HG02623 (cell line): ENCODE results near the gene SDR42E2.
"Not testable (repeated sequence)": the region's sequence is repeated elsewhere in the genome, so short reads cannot be mapped to it uniquely, and the experiment has no call there.

Experiments used
- ATAC-seq: cut with Tn5 transposase; IDR thresholded peaks from one replicate; pipeline ENCODE4 v1.9.1; 2021; ENCODE audit warnings: moderate library complexity; ENCODE audit not compliant: unreplicated experiment

The SDR42E2 gene

DNA sequence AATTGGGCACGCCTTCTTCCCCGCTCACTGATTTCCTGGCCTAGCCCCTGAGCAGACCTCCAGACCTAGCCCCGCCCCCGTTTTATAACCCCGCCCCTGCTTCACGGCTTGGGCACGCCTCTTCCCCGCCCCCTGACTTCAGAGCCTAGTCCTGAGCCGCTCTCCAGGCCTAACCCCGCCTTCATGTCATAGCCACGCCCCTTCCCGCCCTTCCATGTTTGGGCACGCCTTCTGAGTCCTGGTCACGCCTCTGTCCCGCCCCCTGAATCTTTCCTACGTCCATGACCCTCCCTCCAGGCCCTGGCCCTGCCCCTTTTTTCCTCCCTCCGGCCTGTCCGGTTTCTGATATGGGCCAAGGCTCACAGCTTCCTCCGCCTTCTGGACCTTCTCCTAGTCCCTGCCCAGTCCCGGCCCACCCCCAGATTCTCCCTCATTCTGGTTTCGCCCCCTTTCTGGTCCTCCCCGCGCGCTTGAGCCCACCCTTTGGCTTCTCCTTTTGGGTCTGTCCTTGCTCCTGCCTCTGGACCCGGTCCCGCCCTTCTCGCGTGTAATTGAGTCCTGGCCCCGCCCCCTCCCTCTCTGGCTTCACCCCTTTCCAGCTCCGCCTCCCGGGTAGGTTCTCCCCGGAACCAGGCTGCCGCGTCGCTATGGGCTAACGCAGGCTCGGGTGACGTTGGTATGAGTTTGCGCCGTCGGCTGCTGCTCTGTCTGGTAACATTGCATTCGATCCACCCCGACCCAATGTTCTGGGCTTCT lies 28.6 kb downstream of the SDR42E2 start:
- peak; percentile 35 for ATAC-seq

- no peak for ATAC-seq
These were observed 29.4 kb downstream of the SDR42E2 start for GRCh38 chr16:22191532-22192260.

DNA sequence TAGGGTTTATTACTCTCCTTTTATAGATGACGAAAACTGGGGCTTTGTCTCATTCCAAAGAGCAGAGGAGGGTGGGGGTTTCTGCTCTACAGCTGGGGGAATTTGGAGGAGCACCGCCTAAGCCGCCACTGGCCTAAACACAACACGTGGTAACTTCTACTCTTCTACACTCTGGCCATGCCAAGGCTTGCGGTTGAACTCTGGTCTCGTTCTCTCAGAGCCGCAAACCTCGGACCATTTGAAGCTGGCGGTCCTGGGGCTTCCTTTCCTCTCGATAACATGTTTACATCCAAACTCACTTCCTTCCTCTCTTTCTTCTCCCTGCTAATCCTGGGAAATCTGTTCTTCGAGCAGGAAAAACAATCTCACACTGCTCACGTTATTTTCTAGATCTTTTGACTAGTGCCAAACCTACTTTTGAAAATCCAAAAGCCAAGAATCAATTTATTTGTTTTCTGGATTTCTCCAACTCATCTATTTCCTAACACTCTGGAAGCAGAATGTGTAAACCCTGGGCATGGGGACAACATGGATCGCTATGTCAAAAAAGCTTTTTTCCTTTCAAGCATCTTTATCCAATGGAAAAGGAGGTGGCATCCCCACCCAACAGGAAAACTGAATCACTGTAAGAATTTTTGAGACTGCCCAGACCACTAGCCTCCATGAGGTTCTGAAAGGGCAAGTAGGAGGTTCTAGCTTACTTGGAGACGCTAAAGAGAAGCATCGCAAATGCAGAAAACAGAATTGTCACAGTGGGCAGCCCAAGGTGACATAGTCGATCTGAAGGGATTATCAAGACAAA lies 30.2 kb downstream of the SDR42E2 start:
- ATAC-seq = no peak

GRCh38 chr16:22193063-22193411 lies 30.7 kb downstream of the SDR42E2 start:
- ATAC-seq = no peak

DNA sequence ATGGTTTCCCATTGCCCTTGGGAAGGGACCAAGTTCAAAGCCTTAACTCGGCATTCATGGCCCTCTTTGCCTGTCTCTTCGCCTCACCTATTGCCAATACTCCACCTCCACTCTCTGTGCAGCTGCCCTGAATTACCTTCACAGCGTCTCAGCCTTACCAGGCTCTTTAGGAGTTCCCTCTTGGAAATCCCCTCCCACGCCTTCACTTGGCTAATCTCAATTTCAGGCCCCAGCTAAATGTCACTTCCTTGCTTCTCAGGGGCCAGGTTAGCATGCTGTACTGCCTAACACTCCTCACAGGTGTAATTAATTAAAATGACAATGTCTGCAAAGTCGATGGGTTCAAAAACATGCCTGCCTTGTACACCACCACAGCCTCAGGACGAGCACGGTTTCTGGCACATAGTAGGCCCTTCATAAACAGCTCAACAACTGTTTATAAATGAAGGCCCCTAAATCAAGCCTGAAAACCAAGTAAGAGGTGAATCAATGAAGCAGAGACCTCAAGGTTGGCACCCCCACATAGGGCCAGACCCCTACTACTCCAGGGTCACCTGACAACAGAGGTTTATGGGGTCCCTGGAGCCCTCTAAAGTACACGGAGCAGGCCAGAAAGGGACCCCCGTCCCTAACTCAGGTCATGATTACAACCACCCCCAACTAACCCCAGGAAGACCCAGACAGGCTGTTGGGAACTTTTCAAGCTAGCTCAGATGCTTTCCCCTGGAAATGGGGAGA lies 32.6 kb downstream of the SDR42E2 start:
- no peak for ATAC-seq

GRCh38 chr16:22195445-22195694 lies 33.1 kb downstream of the SDR42E2 start:
- ATAC-seq = no peak

- ATAC-seq = peak; percentile 20
These were observed 33.6 kb downstream of the SDR42E2 start for GRCh38 chr16:22195695-22196558.

GRCh38 chr16:22196559-22197168 lies 34.4 kb downstream of the SDR42E2 start:
- not testable (repeated sequence) for ATAC-seq

DNA sequence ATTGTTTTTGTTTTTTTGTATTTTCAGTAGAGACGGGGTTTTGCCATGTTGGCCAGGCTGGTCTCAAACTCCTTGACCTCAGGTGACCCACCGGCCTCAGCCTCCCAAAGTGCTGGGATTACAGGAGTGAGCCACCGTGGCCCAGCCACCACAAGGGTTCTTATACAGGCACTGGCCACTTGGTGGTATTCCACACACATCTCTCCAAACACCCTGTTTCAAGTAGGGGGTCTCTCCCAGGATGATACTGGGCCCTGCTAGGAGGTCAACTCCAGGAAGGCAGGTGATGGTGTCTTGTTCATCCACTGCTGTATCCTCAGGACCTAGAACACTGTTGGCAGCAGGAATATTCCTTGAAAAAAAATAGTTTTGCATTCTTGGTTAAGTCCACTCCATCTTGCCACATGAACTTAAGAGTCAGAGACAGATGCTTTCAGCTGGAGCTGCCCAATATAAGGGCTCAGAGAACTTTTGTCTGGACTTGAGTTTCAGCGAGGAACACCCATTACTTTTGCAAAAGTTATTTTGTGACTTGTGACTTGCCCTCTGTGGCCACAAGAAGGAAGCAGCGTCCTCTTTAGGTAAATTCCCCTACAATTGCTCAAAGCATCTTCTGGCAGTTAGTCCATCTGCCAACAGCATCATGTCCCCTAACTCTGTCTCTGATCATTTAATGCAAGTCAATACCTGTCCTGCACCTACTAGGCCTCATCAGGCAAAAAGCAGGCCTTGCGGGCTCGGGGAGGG lies 36.4 kb downstream of the SDR42E2 start:
- no peak for ATAC-seq

DNA sequence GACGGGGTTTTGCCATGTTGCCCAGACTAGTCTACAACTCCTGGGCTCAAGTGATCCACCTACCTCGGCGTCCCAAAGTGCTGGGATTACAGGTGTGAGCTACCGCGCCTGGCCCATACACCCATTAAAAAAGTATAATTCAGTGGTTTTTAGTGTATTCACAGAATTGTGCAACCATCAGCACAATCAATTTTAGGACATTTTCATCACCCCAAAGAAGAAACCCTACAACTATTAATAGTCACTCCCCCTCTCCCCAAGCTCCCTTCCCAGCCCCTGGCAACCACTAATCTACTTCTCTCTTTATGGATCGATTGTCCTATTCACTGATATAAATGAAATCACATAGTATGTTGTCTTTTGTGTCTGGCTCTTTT lies 39.9 kb downstream of the SDR42E2 start:
- no peak for ATAC-seq

DNA sequence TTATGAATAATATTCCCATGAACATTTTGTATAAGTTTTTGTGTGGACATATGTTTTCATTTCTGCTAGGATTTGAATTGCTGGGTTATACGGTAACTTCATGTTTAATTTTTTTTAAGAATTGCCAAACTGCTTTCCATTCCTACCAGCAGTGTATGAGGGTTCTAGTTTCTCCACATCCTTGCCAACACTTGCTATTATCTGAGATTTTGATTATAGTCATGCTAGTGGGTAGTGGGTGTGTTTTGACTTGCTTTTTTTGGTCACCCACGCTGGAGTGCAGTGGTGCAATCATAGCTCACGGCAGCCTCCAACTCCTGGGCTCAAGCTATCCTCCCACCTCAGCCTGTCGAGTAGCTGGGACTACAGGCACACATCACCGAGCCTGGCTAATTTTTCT lies 40.8 kb downstream of the SDR42E2 start:
- no peak for ATAC-seq

DNA sequence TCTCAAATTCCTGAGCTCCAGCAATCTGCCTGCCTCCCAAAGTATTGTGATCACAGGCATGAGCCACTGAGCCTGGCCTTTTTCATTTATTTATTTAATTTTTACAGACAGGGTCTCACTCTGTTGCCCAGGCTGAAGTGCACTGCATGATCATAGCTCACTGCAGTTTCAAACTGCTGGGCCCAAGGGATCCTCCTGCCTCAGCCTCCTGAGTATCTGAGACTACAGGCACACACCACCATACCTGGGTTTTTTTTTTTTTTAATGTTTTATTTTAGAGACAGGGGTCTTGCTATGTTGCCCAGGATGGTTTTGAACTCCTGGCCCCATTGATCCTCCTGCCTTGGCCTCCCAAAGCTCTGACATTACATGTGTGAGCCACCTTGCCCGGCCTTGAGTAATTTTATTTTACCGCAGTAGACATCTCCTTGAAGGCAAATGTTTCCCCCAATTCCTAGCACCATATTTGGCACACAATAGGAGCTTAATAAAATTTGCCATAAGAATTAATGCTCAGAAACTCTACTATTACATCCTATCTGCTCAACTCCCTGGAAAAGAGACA lies 41.9 kb downstream of the SDR42E2 start:
- no peak for ATAC-seq

DNA sequence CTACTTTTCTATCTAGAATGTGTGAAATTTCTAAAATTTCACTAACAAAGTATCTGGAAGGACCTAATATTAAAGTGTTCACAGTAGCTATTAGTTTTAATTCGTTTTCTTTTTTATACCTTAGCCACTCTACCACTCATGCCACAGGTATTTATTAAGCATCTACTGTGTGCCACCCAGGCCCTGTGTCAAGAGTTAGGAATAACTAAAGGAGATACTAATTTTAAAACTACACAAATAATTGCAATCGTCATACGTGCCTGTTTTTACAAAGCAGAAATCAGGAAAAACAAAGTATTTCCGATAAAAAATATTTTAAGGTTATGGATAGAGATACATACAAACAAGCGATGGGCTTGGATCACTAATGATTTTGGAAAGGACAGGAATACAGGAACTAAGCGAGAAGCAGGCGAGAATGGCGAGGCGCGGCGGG lies 43.3 kb downstream of the SDR42E2 start:
- ATAC-seq = no peak

DNA sequence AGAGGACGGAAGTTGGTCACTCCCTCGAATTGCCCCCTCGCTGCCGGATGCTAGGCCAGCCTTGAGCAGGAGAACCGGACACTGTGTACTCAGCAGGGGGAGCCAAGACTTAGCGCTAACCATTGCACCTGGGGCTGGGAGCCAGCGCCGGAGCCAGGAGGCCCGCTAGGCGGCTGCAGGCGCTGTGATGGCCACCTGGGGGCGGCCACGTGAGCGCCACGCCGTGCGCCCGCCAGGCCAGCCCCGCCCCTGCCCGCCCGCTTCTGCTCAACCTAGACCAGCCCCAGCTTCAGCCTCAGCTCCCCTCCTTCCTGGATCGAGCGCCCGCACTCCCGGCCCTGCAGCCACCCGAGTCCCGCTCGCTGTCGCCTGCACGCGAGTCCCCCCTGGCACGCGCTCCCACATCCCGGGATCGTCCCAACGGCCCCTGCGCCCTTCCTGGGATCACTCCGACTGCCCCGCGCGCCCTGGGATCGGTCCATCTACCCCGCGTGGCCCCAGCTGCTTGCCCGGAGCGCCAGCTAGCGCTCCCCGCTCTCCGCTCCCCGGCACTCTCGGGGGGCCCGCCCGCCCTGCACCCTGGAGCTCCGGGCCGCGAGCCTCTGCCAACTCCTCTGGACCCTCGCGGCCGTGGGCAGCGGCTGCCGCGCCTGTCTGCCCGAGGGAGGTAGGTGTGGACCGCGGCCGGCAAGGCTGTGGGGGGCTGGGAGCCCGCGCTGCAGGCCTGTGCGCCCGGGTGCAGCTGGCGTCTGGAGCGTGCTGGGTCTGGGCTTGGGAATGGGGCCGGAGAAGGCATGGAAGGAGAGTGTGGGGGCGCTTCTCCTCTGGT lies 43.9 kb downstream of the SDR42E2 start, which contains the start of gene EEF2K:
Gene EEF2K (plus strand): TSS at position 266 of the 829 bp plus-strand sequence. CDS start 19,452 bp downstream, outside the sequence.
- peak; percentile 79 for ATAC-seq

GRCh38 chr16:22206842-22207714 lies 44.8 kb downstream of the SDR42E2 start:
- peak; percentile 44 for ATAC-seq

DNA sequence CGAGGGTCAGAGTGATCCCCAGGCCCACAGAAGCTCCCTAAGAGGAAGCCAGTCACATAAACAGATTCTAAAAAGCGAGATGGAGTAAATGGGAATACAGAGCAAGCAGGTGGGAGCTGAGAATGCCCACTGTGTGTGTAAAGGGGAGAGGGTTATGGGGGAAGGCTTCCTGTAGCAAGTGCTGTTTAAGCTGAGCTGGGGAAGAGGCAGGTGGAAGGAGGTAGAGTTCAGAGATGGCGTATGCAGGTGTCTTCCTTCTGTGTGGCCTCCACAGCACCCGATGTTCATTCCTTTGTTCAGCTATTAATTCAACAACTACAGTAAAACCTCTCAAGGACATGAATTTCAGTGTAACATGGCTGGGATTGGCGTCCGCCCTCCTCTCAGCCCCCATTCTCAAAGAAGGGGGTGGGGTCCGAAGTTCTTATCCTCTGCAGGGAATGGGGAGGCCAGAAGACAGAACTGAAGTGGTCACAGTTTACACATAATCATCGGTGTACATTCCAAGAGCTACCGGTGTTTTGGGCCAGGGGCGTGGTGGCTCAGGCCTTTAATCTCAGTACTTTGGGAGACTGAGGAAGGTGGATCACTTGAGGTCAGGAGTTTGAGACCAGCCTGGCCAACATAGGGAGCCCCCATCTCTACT lies 45.5 kb downstream of the SDR42E2 start:
- ATAC-seq = no peak
